Posterior vena cava (tissue), 2 donors: ENCODE data around the gene MAP2K2. TPM values are rescaled to one million over a fixed set of nuclear protein-coding genes. Genes with fewer than 3 reads are reported as not detected.

Experiments used
- DNase-seq: peaks from one replicate; pipeline ENCODE4 v3.0.0-alpha.2; 2020; ENCODE audit warnings: low spot score
- intact Hi-C, 2 donors: fragments of 100-400 bp; cut with DNase I; formaldehyde crosslinking; loops; one replicate each; pipeline versions ENCODE4 v1.14.1 to v1.14.2; 2022 to 2023
- total RNA-seq, 2 donors: library from RNA; stranded (reverse); fragmentation: NEBNext Ultra II Directional; extraction: Animal tissue kit (Norgen Biotek cat#: 25700); gene quantifications; one replicate each; pipeline ENCODE4 v1.2.1, GENCODE V29; 2021
- donor health status: DM: yes; HTN: yes; CAD: no.
- donor health status: DM: yes; HTN: yes; CAD: no.

Gene MAP2K2
- total RNA-seq, 2 donors from 2014 or later = 82.8 to 88.4 TPM

DNA sequence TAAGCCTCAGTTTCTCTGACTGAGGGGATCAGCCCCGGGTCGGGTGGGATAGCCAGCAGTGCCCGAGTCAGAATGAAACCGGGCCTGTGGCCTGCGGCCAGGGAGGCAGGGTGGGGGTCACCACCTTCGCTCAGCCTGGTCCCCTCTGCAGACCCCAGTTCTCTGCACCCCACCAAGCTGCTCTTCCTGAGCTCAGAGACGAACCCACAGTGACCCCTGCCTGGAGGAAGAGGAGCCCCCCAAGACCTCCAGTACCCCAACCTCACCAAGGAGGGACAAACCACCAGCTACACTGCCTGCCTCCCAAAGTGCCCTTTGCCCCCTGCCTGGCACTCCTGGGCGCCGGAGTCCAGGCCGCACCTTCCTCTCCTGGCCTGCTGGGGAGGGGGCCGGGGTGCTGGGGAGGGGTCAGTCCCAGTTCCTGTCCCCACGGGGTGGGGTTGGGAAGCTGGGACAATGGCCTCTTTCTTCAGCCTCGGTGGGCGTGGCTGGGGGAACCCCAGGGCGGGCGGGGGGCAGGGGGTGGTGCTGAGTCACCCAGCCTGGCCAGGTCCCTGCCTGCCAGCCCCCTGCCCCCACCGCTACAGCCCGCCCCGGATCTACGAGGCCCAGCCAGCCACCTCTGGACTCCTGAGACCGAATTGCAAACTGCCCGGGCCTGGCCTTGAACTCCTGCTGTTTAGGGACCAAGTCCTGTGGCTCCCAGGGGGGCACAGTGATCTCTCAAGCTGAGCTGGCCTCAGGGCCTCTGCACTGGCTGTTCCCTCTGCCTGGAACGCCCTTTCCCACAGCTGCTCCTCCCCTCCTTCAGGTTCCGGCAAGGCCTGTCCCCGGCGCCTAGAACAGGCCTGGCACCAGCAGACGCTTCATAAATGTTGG is 71.6 kb downstream of the MAP2K2 start:
- no peak for DNase-seq
- intact Hi-C loops = no loop called here

DNA sequence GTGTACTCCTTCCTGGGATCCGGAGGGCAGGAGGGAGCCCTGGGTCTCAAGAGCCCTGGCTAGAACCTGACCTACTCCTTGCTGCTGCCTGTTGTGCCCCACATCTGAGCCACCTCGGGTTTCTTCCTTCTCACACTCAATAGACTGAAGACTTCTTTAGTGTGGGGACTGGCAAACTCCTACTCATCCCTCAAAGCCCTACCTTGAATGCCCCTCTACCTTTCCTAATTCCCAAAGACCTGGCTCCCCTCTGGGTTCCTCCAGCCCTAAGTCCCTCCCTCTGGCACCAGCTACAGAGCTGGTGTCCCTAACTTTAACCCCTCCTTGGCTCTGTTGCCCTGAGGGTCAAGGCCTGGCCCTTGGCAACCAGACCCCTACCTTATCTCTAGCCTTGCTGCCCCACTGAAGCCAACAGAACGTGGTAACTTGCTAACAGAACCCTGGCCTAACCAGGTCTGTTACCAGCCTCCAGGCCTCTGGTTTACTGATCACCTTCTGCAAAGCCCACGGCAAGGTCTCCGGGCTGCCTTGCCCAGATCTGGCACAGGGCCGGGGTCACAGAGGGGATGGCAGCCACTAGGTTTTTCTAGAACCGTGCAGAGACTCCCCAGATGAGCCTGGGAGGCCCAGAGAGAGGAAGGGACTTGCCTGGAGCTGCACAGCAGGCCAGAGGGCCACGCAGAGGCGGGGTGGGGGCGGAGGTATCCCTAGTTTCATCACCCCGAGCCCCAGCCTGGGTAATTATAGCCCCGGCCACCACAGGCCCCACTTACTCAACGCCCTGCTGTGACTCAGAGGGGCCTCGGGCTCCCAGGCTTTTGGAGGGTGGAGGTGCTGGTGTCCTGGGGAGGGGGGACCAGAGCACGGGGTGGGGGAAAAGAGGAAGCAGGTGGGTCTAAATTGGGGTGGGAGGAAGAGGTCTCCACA is 72.5 kb downstream of the MAP2K2 start:
- DNase-seq = no peak
- intact Hi-C loops = no loop called here

- intact Hi-C loops = no loop called here
- no peak for DNase-seq
These were observed 74.5 kb downstream of the MAP2K2 start for GRCh38 chr19:4049432-4049831.

- intact Hi-C loops = no loop called here
- no peak for DNase-seq
These were observed 76.8 kb downstream of the MAP2K2 start for GRCh38 chr19:4046946-4047683.

DNA sequence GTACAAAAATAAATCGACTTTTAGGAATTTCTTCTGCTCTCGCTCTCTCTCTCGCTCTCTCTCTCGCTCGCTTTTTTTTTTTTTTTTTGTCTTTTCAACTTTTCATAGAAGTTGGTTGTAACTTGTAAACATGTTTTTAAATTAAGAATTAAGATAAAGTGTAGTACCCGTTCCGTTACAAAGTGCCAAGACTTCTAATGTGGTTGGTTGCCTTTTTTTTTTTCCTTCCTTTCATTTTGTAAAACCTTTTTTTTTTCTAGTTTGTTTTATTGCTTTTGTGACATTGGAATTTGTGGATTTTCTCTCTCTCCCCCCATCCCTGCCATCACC is 77.6 kb downstream of the MAP2K2 start:
- DNase-seq = no peak
- intact Hi-C loops = no loop called here

DNA sequence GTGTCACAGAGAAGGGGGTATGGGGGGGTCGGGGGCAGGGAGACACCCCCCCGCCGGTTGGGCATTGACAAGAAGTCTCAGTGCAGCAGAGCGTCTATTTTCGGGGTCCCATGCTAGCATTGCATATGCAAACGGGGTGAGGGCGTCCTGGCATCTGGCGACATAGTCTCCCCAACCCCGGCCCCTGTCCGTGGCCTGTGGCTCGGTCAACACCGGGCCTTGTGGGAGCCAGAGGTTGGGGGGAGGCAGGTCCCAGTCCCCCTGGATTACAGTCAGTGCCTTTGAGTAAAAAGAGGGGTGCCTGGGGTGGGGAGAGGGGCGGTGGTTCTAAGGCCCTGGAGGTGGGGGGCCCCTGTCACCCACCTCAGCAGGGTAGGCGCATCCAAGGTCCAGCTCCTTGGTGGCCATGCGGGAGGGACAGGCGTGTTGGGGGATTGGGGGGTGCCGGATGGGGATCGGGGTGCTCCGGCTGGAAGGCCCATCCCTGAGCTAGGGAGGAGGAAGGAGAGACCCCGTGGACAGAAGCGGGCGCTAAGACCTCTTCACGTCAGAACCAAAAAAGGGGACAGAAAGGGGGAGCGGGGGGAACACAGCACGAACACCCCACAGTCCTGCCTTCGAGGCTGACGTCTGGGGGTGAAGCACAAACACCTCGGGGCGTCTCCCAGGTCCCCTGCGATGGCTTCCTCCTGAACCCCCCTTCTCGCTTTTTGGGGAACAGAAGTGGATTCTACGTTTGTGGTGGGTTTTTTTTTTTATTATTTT is 78.1 kb downstream of the MAP2K2 start:
- intact Hi-C loops = no loop called here
- DNase-seq = no peak

- no peak for DNase-seq
- intact Hi-C loops = no loop called here
These were observed 78.9 kb downstream of the MAP2K2 start for GRCh38 chr19:4044990-4045465.

DNA sequence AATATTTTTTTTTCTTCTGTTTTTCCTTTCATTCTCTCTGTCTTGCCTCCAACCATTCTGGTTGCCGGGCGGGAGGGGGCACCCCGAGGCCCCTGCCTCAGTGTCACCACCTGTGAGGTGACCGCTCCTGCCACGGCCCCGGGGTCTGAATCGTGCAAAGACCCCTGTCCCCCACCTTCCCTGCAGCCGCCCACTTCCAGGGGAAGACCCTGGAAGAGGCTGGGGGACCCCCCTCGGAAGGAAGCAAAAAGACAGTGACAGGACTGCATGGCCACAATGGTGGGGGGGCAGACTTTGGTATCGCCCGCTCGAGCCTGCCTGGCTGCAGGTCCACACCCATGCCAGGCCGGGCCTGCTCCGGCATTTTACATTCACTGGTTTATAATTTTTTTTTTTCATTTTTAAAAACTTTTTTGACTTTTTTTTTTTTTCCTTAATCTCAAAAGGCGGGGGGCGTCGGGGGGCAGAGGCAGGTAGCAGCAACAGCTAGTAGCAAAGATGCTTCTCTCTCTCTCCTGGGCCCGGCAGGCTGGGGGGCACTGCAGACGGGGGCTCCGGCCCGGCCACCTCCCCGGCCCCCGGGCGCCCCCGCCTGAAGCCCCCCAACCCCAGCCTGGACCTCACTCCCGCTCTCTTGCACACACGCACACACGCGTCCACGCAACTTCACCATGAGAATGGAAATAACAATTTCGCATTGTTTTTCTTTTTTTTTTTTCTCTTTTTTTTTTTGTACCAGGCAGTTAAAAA is 79.8 kb downstream of the MAP2K2 start:
- intact Hi-C loops = no loop called here
- DNase-seq = no peak

DNA sequence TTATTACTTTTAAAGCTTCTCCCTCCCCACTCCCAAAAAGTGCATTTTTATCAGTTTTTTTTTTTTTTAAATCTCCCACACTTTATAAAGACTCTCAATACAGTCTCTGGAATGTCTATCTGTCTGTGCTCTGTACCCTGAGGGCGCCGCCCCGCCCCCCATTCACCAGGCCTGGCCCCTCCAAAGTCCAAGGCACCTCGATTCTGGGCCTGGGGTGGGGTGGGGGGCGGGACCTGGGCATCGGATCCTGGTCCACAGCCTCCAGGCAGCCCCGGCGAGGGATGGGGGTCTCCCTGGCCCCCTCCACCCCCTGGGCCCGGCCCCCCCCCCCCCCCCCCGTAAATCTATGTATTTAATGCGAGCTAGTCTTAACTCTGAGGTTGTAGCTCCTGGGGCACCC is 80.5 kb downstream of the MAP2K2 start:
- intact Hi-C loops = no loop called here
- no peak for DNase-seq

DNA sequence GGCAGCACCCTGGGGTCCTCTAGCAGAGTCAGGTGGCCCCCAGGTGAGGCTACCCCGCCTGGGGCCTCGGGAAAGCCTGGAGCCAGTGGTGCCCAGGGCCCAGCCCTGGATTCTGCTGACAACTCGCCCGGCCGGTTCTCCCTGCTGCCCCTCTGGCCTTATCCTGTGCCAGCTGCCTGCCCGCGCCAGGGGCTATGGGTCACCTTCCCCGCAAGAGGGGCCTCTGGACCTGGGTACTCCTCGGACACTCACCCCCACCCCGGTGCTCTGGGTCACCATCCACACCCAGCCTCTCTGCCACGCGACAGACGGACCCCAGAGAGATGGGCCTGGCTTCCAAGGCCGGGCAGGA is 81.2 kb downstream of the MAP2K2 start:
- no peak for DNase-seq
- intact Hi-C loops = no loop called here

GRCh38 chr19:4042064-4042730 is 81.7 kb downstream of the MAP2K2 start:
- DNase-seq = no peak
- intact Hi-C loops = no loop called here

Other genes with a start within 250 kb of the MAP2K2 start
- under 1 TPM in 1 of 2 donors, not detected in 1; 0.05 TPM for gene ATCAY, start 243.4 kb downstream of the MAP2K2 start, total RNA-seq
- gene NMRK2, start 191.1 kb downstream of the MAP2K2 start, total RNA-seq = 1 to 10 TPM in 1 of 2 donors, under 1 TPM in 1; 0.51 to 2.3 TPM
- gene DAPK3, start 153.0 kb downstream of the MAP2K2 start, total RNA-seq = 10 to 100 TPM; 64.5 to 94.9 TPM
- 1,000 to 10,000 TPM; 1,536 to 1,555 TPM for gene EEF2, start 138.7 kb downstream of the MAP2K2 start, total RNA-seq
- gene PIAS4, start 116.4 kb downstream of the MAP2K2 start, total RNA-seq = 10 to 100 TPM; 14.4 to 16.1 TPM
- gene ZBTB7A, start 57.2 kb downstream of the MAP2K2 start, total RNA-seq = 10 to 100 TPM; 41.8 to 50.6 TPM
- not detected for gene CREB3L3, start 29.5 kb upstream of the MAP2K2 start, total RNA-seq
- gene SIRT6, start 58.4 kb upstream of the MAP2K2 start, total RNA-seq = 10 to 100 TPM; 16.4 to 18.4 TPM
- under 1 TPM; 0.69 to 1.00 TPM for gene ANKRD24, start 58.6 kb upstream of the MAP2K2 start, total RNA-seq
- gene EBI3, start 105.4 kb upstream of the MAP2K2 start, total RNA-seq = 1 to 10 TPM; 2.0 to 4.6 TPM
- 10 to 100 TPM; 12.3 to 12.8 TPM for gene YJU2, start 123.0 kb upstream of the MAP2K2 start, total RNA-seq
- gene SHD, start 155.1 kb upstream of the MAP2K2 start, total RNA-seq = not detected
- under 1 TPM in 1 of 2 donors, not detected in 1; 0.38 TPM for gene TMIGD2, start 178.3 kb upstream of the MAP2K2 start, total RNA-seq
- not detected for gene FSD1, start 180.5 kb upstream of the MAP2K2 start, total RNA-seq
- 1 to 10 TPM; 2.1 to 2.7 TPM for gene STAP2, start 214.7 kb upstream of the MAP2K2 start, total RNA-seq
- gene MPND, start 219.4 kb upstream of the MAP2K2 start, total RNA-seq = 10 to 100 TPM; 11.2 to 12.1 TPM